GM13977 (cell line): ENCODE measurements around the gene DNMT3A.

ENCODE experiments used
- DNase-seq: peaks from one replicate; pipeline ENCODE4 v3.0.0; 2012; ENCODE audit warnings: low spot score
- CTCF ChIP-seq: IDR thresholded peaks from 2 replicates; pipeline ENCODE4 v1.5.1; 2012; ENCODE audit warnings: mild to moderate bottlenecking, control low read depth; ENCODE audit not compliant: insufficient read depth; ENCODE audit errors: extremely low read depth, missing control alignments
- in situ Hi-C: fragments of 300-500 bp; cut with MboI; formaldehyde crosslinking; loops from one replicate; pipeline ENCODE4 v1.12.0; 2022; ENCODE audit warnings: low sequenced_read_pairs, low pct_unique_long_range_greater_than_20kb, mixed read lengths, inconsistent platforms; ENCODE audit not compliant: unreplicated experiment

Gene DNMT3A

DNA sequence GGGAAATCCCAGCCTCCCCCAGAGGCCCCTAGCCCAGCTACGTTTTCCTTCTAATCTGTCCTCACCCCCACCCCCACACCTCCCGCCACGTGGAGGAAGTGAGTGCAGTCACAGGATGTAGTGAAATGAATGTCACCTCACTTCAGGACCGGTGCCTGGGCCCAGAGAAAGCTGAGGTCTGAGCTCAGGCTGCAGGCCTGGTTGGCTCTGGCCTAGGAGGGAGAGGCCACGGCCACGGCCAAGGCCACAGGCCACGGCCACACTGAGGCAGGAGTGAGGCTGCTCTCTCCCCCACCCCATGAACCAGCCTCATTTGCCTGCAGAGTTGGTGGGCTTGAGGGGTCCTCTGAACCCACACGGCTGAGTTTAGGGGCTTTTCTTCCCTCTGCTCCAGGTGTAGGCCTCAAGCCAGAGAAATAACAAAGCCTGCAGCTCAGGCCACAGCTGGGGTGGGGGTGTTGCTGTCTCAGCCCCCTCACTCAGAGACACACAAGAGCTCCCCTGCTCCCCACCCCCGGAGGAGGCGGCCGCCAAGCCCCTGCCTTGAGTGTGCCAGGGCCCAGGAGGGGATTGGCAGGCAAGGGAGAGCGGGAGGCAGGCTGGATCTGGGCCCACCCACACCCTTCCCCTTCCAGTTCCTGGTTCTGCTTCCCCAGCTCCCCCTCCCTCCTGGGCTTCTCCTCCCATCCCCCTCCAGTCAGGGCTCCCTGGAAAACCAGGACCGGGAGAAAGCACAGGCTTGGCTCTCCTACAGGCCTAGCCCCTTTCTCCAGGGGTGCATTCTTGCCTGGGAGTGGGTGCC, 27.0 kb downstream of the DNMT3A start:
- no peak for TF ChIP-seq CTCF
- in situ Hi-C loops: no loop called here
- DNase-seq: peak; percentile 90

DNA sequence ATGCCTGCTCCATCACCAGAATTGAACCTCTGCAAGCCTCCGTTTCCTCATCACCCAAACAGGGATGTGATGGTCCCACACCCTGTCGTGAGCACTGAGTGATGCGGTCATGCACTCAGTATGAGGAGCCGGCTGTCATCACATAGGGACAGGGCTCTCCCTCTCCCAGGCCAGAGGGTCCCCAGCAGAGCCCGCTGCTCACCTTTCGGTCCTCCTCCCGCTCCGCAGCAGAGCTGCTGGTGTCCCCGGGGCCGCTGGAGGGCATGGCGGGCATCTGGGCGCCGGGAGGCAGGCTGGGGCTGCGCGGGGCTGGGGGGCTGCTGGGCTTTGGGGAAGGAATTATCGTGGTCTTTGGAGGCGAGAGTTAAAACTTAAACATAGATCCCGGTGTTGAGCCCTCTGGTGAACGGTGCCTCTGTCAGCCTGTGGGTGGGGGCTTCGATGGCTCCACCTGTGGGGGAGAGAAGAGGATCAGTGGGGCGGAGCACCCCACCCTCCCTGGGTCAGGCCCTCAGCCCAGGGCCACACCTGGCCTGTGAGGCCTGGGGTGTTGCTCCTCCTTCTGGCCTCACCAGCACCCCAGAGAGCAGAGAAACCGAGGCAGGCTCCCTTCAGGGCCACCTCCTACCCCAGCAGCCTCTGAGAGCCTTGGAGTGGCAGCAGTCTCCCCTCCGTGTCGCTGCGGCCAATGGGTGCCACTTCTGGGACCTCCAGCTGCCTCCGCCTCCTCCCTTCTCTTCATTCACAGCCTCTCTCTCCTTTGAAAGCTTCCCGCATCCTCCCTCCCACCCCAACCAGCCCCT, 27.8 kb downstream of the DNMT3A start:
- no peak for TF ChIP-seq CTCF
- no peak for DNase-seq
- in situ Hi-C loops: no loop called here

- no peak for TF ChIP-seq CTCF
- DNase-seq: no peak
- in situ Hi-C loops: no loop called here
Measured at GRCh38 chr2:25312958-25313710, 28.6 kb downstream of the DNMT3A start.

- DNase-seq: no peak
- TF ChIP-seq CTCF: no peak
- in situ Hi-C loops: no loop called here
Measured at GRCh38 chr2:25311865-25312575, 29.7 kb downstream of the DNMT3A start.

DNA sequence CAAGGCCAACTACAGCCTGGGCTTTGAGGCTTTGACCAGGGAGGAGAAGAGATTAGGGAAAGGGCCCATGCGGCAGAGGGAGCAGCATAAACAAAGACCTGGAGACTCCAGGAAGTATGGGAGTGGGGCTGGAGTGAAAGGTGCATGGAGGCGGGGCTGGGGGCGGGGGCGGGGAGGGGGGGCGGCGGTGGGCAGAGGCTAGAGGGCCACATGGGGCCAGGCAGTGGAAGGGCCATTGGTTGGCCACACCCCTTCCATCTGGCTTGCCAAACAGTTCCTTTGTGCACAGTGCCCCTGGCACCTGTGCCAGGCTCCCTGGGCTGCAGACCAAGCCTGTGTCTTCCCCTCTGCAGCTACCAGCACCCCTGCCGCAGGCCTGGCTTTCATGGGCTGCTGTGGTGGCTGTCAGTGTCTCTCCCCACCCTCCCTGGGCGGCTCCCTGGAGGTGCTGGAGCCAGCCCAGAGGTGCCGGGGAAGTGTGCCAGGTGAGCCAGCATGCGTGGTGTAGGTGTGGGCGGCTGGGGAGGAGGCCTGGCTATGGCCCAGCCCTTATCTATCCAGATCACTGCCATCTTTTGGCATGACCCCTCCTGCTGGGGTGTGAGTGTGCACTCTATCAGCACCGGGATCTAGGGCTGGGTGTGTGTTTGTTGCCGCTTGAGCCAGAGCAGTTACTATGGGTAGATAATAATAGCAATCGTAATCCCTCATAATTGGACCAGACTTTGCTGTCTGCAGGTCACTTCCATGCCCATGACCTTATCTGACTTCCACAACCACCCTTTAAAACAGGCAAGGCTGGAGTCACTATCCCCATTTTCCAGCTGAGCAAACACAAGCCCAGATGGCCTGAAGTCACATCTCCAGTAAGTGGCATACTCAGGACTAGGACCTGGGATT, 30.5 kb downstream of the DNMT3A start:
- in situ Hi-C loops: no loop called here

More for the DNA sequence above, 30.5 kb downstream of the DNMT3A start:
- no peak for DNase-seq
- no peak for TF ChIP-seq CTCF
